Embryonic facial prominence (tissue), 1 donor: ENCODE measurements around the gene SEMA6B.
"Not testable (repeated sequence)": the region's sequence is repeated elsewhere in the genome, so short reads cannot be mapped to it uniquely, and the experiment has no call there.

Experiments used
- DNase-seq: peaks from one replicate; pipeline ENCODE4 v3.0.0-alpha.2; 2016; ENCODE audit errors: extremely low spot score

SEMA6B gene

GRCh38 chr19:4547303-4548237, 11.9 kb downstream of the SEMA6B start:
- no peak for DNase-seq

- no peak for DNase-seq
Measured at GRCh38 chr19:4543842-4544647, 15.4 kb downstream of the SEMA6B start.

GRCh38 chr19:4542896-4543841, 16.3 kb downstream of the SEMA6B start:
- DNase-seq: no peak

- not testable (repeated sequence) for DNase-seq
Measured at GRCh38 chr19:4541806-4542145, 17.7 kb downstream of the SEMA6B start.

- DNase-seq: no peak
Measured at GRCh38 chr19:4541114-4541805, 18.2 kb downstream of the SEMA6B start.

GRCh38 chr19:4539693-4540581, 19.5 kb downstream of the SEMA6B start, which contains the start of gene LRG1:
Gene LRG1 (minus strand): TSS chr19:4540036. CDS start chr19:4540013, 23 bp downstream.
- DNase-seq: no peak

GRCh38 chr19:4539169-4539692, 20.3 kb downstream of the SEMA6B start:
- DNase-seq: no peak

GRCh38 chr19:4538601-4538954, 20.9 kb downstream of the SEMA6B start:
- DNase-seq: no peak

- no peak for DNase-seq
Measured at GRCh38 chr19:4537953-4538600, 21.4 kb downstream of the SEMA6B start.

GRCh38 chr19:4536798-4537197, 22.7 kb downstream of the SEMA6B start:
- no peak for DNase-seq

GRCh38 chr19:4534836-4535658, 24.4 kb downstream of the SEMA6B start, which contains the start of gene PLIN5:
Gene PLIN5 (minus strand): TSS chr19:4535224. CDS start chr19:4534074, 1,150 bp downstream.
- DNase-seq: no peak

- no peak for DNase-seq
Measured at GRCh38 chr19:4533835-4534424, 25.6 kb downstream of the SEMA6B start.

GRCh38 chr19:4533334-4533733, 26.1 kb downstream of the SEMA6B start:
- no peak for DNase-seq

- DNase-seq: no peak
Measured at GRCh38 chr19:4531562-4532165, 27.8 kb downstream of the SEMA6B start.

GRCh38 chr19:4529924-4530522, 29.5 kb downstream of the SEMA6B start:
- DNase-seq: no peak

- DNase-seq: no peak
Measured at GRCh38 chr19:4528843-4529242, 30.6 kb downstream of the SEMA6B start.

GRCh38 chr19:4527377-4527776, 32.1 kb downstream of the SEMA6B start:
- not testable (repeated sequence) for DNase-seq
